HG03103 (cell line): ENCODE results near the gene TMUB1.

Experiments used
- ATAC-seq: cut with Tn5 transposase; IDR thresholded peaks from one replicate; pipeline ENCODE4 v1.9.1; 2021; ENCODE audit warnings: low read depth; ENCODE audit not compliant: unreplicated experiment

TMUB1 gene

DNA sequence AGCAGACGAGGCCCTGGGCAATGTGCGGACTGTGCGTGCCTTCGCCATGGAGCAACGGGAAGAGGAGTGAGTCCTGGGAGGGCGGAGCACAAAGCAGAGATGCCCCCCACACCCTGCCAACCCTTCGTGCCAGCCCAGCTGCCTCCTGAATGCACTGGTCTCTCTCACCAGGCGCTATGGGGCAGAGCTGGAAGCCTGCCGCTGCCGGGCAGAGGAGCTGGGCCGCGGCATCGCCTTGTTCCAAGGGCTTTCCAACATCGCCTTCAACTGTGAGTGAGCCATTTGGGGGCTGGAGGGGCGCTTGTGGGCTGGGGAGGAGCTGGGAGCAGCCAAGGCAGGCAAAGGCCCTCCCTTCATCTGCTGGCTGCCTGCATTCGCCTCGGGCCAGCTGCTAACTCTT lies 47.4 kb downstream of the TMUB1 start:
- no peak for ATAC-seq

DNA sequence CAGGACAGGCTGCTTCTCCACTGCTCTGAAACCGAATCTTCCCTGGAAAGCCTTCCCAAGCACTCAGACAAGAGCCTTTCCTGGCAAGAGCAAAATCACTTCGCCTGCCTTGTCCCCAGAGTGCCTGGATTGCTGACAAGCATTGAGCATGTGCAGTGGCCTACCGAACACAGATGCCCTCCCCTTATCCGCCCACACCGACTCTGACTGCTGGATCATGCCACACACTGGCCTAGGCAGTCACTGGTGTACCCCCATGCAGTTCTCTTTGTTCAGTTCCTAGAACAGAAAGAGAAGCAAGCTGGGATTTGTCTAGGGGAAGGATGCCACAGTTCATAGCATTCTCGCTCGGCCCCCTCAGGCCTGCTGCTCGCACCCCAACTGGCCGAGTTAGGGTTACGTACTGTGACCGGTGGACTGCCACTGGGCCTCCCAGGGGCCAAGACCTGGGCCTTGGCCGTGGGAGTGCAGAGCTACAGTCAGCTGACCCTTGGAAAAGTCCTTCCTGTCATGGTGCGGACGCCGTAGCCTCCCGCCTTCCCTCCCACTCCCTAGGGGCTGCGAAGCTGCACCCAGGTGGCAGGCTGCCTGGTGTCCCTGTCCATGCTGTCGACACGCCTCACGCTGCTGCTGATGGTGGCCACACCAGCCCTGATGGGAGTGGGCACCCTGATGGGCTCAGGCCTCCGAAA lies 48.1 kb downstream of the TMUB1 start:
- no peak for ATAC-seq

DNA sequence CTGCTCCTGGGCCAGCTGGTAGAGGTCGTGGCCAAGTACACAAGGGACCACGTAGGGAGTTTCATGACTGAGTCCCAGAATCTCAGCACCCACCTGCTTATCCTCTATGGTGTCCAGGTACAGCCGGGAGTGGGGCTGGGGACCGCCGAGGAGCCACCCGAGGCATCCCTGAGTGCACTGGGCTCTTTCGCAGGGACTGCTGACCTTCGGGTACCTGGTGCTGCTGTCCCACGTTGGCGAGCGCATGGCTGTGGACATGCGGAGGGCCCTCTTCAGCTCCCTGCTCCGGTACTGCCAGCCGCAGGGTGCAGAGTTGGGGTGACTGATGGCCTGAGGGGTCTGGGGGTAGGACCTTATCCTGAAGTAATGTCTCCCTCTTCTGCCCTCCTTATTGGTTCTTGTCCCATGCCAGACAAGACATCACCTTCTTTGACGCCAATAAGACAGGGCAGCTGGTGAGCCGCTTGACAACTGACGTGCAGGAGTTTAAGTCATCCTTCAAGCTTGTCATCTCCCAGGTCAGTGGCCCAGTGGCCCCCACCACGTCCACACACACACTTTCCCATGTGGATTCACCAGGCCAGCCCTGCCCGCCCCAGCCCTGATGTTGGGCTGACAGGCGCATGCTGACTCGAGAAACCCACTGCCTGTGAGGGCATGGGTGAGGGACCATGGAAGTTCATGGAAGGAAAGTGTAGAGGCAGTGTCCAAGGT lies 48.8 kb downstream of the TMUB1 start:
- no peak for ATAC-seq

GRCh38 chr7:151033864-151034249 lies 49.4 kb downstream of the TMUB1 start:
- ATAC-seq: no peak

DNA sequence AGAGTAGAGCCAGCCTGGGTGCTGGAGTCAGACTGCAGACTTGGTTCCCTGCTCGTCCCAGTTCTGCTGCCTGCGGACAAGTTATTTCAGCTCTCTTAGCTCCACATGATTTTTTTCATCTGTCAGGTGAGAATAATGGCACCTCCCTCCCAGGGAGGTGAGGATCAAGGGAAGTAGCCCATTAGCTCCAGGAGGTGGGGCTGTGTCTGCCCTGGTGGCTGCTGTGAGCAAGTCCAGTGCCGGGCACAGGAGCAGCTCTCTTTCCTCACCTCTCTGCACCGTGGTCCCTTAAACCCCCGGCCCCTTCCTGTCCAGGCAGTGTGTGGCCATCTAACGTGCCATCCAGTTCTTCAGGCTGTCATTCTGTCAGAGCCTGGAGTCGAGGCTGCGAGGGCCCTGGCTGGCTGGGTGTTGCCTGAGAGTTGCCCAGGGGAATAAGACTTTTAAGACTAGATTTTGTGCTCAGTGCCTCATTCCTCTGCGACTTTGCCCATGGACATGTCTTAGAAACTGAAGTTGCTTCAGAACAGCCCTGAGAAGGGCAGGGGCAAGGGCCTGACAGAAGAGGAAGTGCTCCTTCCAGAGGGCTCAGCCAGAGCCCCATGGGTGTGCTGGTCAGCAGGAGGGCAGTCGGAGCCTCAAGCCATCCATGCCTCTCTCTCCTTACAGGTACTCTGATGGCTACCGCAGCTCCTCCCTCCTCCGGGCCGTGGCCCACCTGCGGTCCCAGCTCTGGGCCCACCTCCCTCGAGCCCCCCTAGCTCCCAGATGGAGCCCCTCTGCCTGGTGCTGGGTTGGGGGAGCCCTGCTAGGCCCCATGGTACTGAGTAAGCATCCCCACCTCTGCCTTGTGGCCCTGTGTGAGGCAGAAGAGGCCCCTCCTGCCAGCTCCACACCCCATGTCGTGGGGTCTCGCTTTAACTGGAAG lies 50.1 kb downstream of the TMUB1 start:
- no peak for ATAC-seq
